GM10266 (cell line): ENCODE measurements around the gene MBD3.
A peak's percentile ranks its signal among the peaks of the same experiment; 100 is the strongest.

Source experiments
- DNase-seq: peaks from one replicate; pipeline ENCODE4 v3.0.0; 2012; ENCODE audit errors: extremely low spot score
- CTCF ChIP-seq: IDR thresholded peaks from 2 replicates; pipeline ENCODE4 v1.5.1; 2012; ENCODE audit warnings: mild to moderate bottlenecking, low read depth; ENCODE audit not compliant: control insufficient read depth, insufficient read depth; ENCODE audit errors: missing control alignments

Gene MBD3

GRCh38 chr19:1619703-1620102 lies 27.0 kb upstream of the MBD3 start:
- TF ChIP-seq CTCF, result no peak
- no peak for DNase-seq

- no peak for TF ChIP-seq CTCF
- no peak for DNase-seq
These were observed 26.4 kb upstream of the MBD3 start for GRCh38 chr19:1619094-1619439.

- peak; percentile 55 for TF ChIP-seq CTCF
These were observed 25.8 kb upstream of the MBD3 start for GRCh38 chr19:1618157-1619093.

GRCh38 chr19:1616875-1617274 lies 24.2 kb upstream of the MBD3 start:
- TF ChIP-seq CTCF, result no peak
- DNase-seq, result no peak

More at GRCh38 chr19:1618157-1619093, 25.8 kb upstream of the MBD3 start:
- peak; percentile 85 for DNase-seq

GRCh38 chr19:1616396-1616795 lies 23.7 kb upstream of the MBD3 start:
- no peak for TF ChIP-seq CTCF
- no peak for DNase-seq

- TF ChIP-seq CTCF, result no peak
- DNase-seq, result no peak
These were observed 22.6 kb upstream of the MBD3 start for GRCh38 chr19:1615156-1615765.
